HepG2 (cell line): ENCODE measurements around the gene DHX16. TPM values are rescaled to one million over a fixed set of nuclear protein-coding genes. Genes with fewer than 3 reads are reported as not detected.

Experiments used
- AKNA ChIP-seq: sonication (generic); formaldehyde crosslinking; IDR thresholded peaks from 2 replicates; pipeline ENCODE4 v1.4.0; 2020; ENCODE audit warnings: missing genetic modification reagents, borderline replicate concordance
- FOXA3 ChIP-seq: IDR thresholded peaks from 2 replicates; pipeline ENCODE4 v1.6.1; 2016; ENCODE audit warnings: missing genetic modification reagents, missing compliant biosample characterization
- JUNB ChIP-seq: sonication (generic); formaldehyde crosslinking; IDR thresholded peaks from 2 replicates; pipeline ENCODE4 v1.8.0; 2022; ENCODE audit warnings: missing genetic modification reagents, mild to moderate bottlenecking, borderline replicate concordance
- NR0B2 ChIP-seq: sonication (generic); formaldehyde crosslinking; IDR thresholded peaks from 2 replicates; pipeline ENCODE4 v1.4.0; 2020; ENCODE audit warnings: mild to moderate bottlenecking, missing genetic modification reagents
- POGZ ChIP-seq: sonication (generic); formaldehyde crosslinking; IDR thresholded peaks from 2 replicates; pipeline ENCODE4 v1.4.0; 2020; ENCODE audit warnings: mild to moderate bottlenecking, missing genetic modification reagents
- PRPF4 ChIP-seq: fragments of 200-400 bp; formaldehyde crosslinking; IDR thresholded peaks from 2 replicates; pipeline ENCODE4 v1.6.1; 2016; ENCODE audit warnings: low read length, low read depth; ENCODE audit not compliant: poor library complexity, severe bottlenecking
- SAFB2 ChIP-seq: sonication (generic); formaldehyde crosslinking; IDR thresholded peaks from 2 replicates; pipeline ENCODE4 v1.5.1; 2020; ENCODE audit warnings: missing genetic modification reagents, low read depth, mild to moderate bottlenecking, borderline replicate concordance
- SOX5 ChIP-seq: IDR thresholded peaks from 2 replicates; pipeline ENCODE4 v1.6.1; 2016; ENCODE audit warnings: borderline replicate concordance
- SP4 ChIP-seq: sonication (generic); formaldehyde crosslinking; IDR thresholded peaks from 2 replicates; pipeline ENCODE4 v1.8.1; 2023; ENCODE audit warnings: mild to moderate bottlenecking, missing genetic modification reagents
- TMF1 ChIP-seq: sonication (generic); formaldehyde crosslinking; IDR thresholded peaks from 2 replicates; pipeline ENCODE4 v1.8.1; 2022; ENCODE audit warnings: low read depth, missing genetic modification reagents
- ZFX ChIP-seq: sonication (generic); formaldehyde crosslinking; IDR thresholded peaks from 2 replicates; pipeline ENCODE4 v1.4.0; 2020; ENCODE audit warnings: mild to moderate bottlenecking, low read depth, missing genetic modification reagents, moderate library complexity
- ZNF138 ChIP-seq: sonication (generic); formaldehyde crosslinking; IDR thresholded peaks from 2 replicates; pipeline ENCODE4 v1.5.0; 2020; ENCODE audit warnings: mild to moderate bottlenecking, low read depth, missing genetic modification reagents
- ZNF205 ChIP-seq: IDR thresholded peaks from 2 replicates; pipeline ENCODE4 v1.6.1; 2018; ENCODE audit warnings: missing biosample characterization, missing genetic modification reagents
- ZNF296 ChIP-seq: sonication (generic); formaldehyde crosslinking; conservative IDR thresholded peaks from 2 replicates; pipeline ENCODE4 v1.5.0; 2020; ENCODE audit warnings: mild to moderate bottlenecking, missing genetic modification reagents
- ZNF468 ChIP-seq: sonication (generic); formaldehyde crosslinking; IDR thresholded peaks from 2 replicates; pipeline ENCODE4 v1.8.0; 2022; ENCODE audit warnings: mild to moderate bottlenecking, moderate library complexity, missing genetic modification reagents
- ZNF670 ChIP-seq: sonication (generic); formaldehyde crosslinking; IDR thresholded peaks from 2 replicates; pipeline ENCODE4 v1.8.0; 2022; ENCODE audit warnings: mild to moderate bottlenecking, missing genetic modification reagents, borderline replicate concordance
- ZNF672 ChIP-seq: sonication (generic); formaldehyde crosslinking; IDR thresholded peaks from 2 replicates; pipeline ENCODE4 v1.8.1; 2022; ENCODE audit warnings: missing genetic modification reagents
- ZNF749 ChIP-seq: sonication (generic); formaldehyde crosslinking; IDR thresholded peaks from 2 replicates; pipeline ENCODE4 v1.8.0; 2022; ENCODE audit warnings: mild to moderate bottlenecking, missing genetic modification reagents, moderate library complexity, borderline replicate concordance
- polyA plus RNA-seq, 8 experiments: library from polyadenylated mRNA; depleted of rRNA in 3 of 8; stranded (reverse) in 7 of 8; unstranded in 1 of 8; fragments of >200 nt; fragmentation: Illumina TruSeq in 4 of 8; extraction: Trizol in 4 of 8; gene quantifications; 2 replicates each; pipeline versions ENCODE4 v1.2.1 to v1.2.3, GENCODE V29; 2011 to 2016; ENCODE audit warnings: low read depth in 4 of 8, missing spikeins in 1 of 8, mixed read lengths in 1 of 8; ENCODE audit not compliant: insufficient read depth in 1 of 8
- total RNA-seq, 5 experiments: library from RNA; depleted of rRNA; stranded (reverse); fragments of >200 nt; fragmentation: Illumina TruSeq; extraction: Trizol; gene quantifications; 2 replicates each; pipeline ENCODE4 v1.2.3, GENCODE V29; 2016; ENCODE audit warnings: low read depth in 1 of 5
- TF ChIP-seq, protein P1 (sequence below): sonication (generic); formaldehyde crosslinking; IDR thresholded peaks from 2 replicates; pipeline ENCODE4 v1.5.0; 2020; ENCODE audit warnings: missing genetic modification reagents
- TF ChIP-seq, protein P2 (sequence below): sonication (generic); formaldehyde crosslinking; IDR thresholded peaks from 2 replicates; pipeline ENCODE4 v1.5.0; 2020; ENCODE audit warnings: mild to moderate bottlenecking, missing genetic modification reagents

DHX16 gene
- total and polyA plus RNA-seq, 2 of the 13 experiments (the other 11 are each of a cell fraction or from before 2014, with no cell fraction given), result 57.0 to 58.5 TPM

- TF ChIP-seq AKNA (CRISPR knock-in tag) (no peak), TMF1 (CRISPR knock-in tag) (no peak), SP4 (CRISPR knock-in tag) (peak; percentile 72), ZNF468 (no peak), SAFB2 (CRISPR knock-in tag) (no peak), NR0B2 (CRISPR knock-in tag) (no peak), ZNF670 (0 out of 2 replicates have a peak, but pooled peaks have one; percentile 20), ZNF138 (CRISPR knock-in tag) (0 out of 2 replicates have a peak, but pooled peaks have one; percentile 56), FOXA3 (CRISPR knock-in tag) (0 out of 2 replicates have a peak, but pooled peaks have one; percentile 10), ZNF205 (CRISPR knock-in tag) (0 out of 2 replicates have a peak, but pooled peaks have one; percentile 11), SOX5 (CRISPR knock-in tag) (peak; percentile 82), ZNF672 (CRISPR knock-in tag) (no peak), ZNF296 (CRISPR knock-in tag) (peak; percentile 65; the same call in 1 of the 2 replicates), PRPF4 (no peak), ZNF749 (CRISPR knock-in tag) (peak; percentile 86; the same call in 1 of the 2 replicates), POGZ (CRISPR knock-in tag) (no peak), ZFX (CRISPR knock-in tag) (no peak), JUNB (CRISPR knock-in tag) (no peak)
- TF ChIP-seq, protein P1, sequence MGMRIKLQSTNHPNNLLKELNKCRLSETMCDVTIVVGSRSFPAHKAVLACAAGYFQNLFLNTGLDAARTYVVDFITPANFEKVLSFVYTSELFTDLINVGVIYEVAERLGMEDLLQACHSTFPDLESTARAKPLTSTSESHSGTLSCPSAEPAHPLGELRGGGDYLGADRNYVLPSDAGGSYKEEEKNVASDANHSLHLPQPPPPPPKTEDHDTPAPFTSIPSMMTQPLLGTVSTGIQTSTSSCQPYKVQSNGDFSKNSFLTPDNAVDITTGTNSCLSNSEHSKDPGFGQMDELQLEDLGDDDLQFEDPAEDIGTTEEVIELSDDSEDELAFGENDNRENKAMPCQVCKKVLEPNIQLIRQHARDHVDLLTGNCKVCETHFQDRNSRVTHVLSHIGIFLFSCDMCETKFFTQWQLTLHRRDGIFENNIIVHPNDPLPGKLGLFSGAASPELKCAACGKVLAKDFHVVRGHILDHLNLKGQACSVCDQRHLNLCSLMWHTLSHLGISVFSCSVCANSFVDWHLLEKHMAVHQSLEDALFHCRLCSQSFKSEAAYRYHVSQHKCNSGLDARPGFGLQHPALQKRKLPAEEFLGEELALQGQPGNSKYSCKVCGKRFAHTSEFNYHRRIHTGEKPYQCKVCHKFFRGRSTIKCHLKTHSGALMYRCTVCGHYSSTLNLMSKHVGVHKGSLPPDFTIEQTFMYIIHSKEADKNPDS (CRISPR knock-in tag), result no peak
- TF ChIP-seq, protein P2, sequence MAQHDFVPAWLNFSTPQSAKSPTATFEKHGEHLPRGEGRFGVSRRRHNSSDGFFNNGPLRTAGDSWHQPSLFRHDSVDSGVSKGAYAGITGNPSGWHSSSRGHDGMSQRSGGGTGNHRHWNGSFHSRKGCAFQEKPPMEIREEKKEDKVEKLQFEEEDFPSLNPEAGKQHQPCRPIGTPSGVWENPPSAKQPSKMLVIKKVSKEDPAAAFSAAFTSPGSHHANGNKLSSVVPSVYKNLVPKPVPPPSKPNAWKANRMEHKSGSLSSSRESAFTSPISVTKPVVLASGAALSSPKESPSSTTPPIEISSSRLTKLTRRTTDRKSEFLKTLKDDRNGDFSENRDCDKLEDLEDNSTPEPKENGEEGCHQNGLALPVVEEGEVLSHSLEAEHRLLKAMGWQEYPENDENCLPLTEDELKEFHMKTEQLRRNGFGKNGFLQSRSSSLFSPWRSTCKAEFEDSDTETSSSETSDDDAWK (CRISPR knock-in tag), result no peak
These were observed 47.3 kb upstream of the DHX16 start, which contains the start of gene TUBB (continued) for GRCh38 chr6:30719791-30720737.
